K562 (cell line): ENCODE results near the gene UBE2E2. TPM values are rescaled to one million over a fixed set of nuclear protein-coding genes. Genes with fewer than 3 reads are reported as not detected.

Experiments used
- ATAC-seq: fragments of 200-7000 bp; cut with Tn5 transposase; 3 replicates; pipeline ENCODE4 v1.9.1; 2020; ENCODE audit warnings: moderate library complexity
- BruUV-seq: library from RNA; stranded (reverse); fragments of 400-500 nt; replicated peaks from 2 replicates; lab custom pipeline; 2021; lab: Mats Ljungman, UMichigan
- CTCF ChIA-PET: fragments of 300-600 bp; formaldehyde crosslinking; extraction: SDS; loops from one replicate; lab custom pipeline; 2021; ENCODE audit warnings: low intra/inter-chr PET ratio; lab: Yijun Ruan, JAX
- POLR2A ChIA-PET: fragments of 300-600, 350-650 bp; sonication (Branson Sonifier 250); formaldehyde crosslinking; extraction: SDS; loops from one replicate; lab custom pipeline; 2021; ENCODE audit warnings: antibody characterized with exemption, inconsistent platforms; lab: Yijun Ruan, JAX
- DNase-seq, 4 experiments: peaks; one replicate each; pipeline versions ENCODE4 v3.0.0 to v3.0.0-alpha.2; 2011 to 2018; ENCODE audit warnings: low spot score in 3 of 4, mixed read lengths in 3 of 4; ENCODE audit errors: extremely low read depth in 1 of 4
- FAIRE-seq: peaks from 2 replicates; lab custom pipeline; 2011; peaks lifted over from hg19 to GRCh38; lab: Jason Lieb, UNC
- H2AFZ ChIP-seq: 2 replicates; pipeline ENCODE4 v1.6.0; 2011; ENCODE audit warnings: low read depth, low read length, control low read depth, inconsistent platforms
- H3K27ac ChIP-seq: fragments of 200-600 bp; 3 replicates; pipeline ENCODE4 v1.8.0; 2011; ENCODE audit warnings: low read depth, mild to moderate bottlenecking, control low read depth, inconsistent platforms, low read length, moderate library complexity, mixed read lengths; ENCODE audit errors: extremely low read depth
- H3K27me3 ChIP-seq, 2 experiments: fragments of 300-600 bp in 1 of 2; 2 replicates in 1 of 2; 3 replicates in 1 of 2; pipeline versions ENCODE4 v1.6.0 to v1.8.0; 2011; ENCODE audit warnings: inconsistent platforms in 2 of 2, low read length in 2 of 2, mild to moderate bottlenecking in 1 of 2, mixed read lengths in 1 of 2, moderate library complexity in 1 of 2; ENCODE audit not compliant: control insufficient read depth in 2 of 2, insufficient read depth in 2 of 2
- H3K36me3 ChIP-seq: fragments of 300-600 bp; 3 replicates; pipeline ENCODE4 v1.8.0; 2011; ENCODE audit warnings: mild to moderate bottlenecking, low read length, inconsistent platforms; ENCODE audit not compliant: control insufficient read depth, insufficient read depth
- H3K4me1 ChIP-seq, 2 experiments: fragments of 200-600 bp in 1 of 2; replicated peaks in 1 of 2; 2 replicates in 1 of 2; 3 replicates in 1 of 2; pipeline versions ENCODE4 v1.5.1 to v1.8.0; 2011; ENCODE audit warnings: inconsistent platforms in 2 of 2, low read length in 2 of 2, mild to moderate bottlenecking in 1 of 2, mixed read lengths in 1 of 2, moderate library complexity in 1 of 2; ENCODE audit not compliant: control insufficient read depth in 2 of 2, insufficient read depth in 2 of 2
- H3K4me2 ChIP-seq: 2 replicates; pipeline ENCODE4 v1.6.1; 2011; ENCODE audit warnings: low read length, control low read depth, inconsistent platforms, mixed read lengths; ENCODE audit not compliant: insufficient read depth
- H3K4me3 ChIP-seq: fragments of 200-600 bp; sonication (generic), shearing (Covaris generic); 2 replicates; pipeline ENCODE4 v1.5.1; 2016; ENCODE audit warnings: control low read depth, inconsistent platforms
- H3K79me2 ChIP-seq: fragments of 200-600 bp; 3 replicates; pipeline ENCODE4 v1.8.0; 2011; ENCODE audit warnings: low read length, inconsistent platforms; ENCODE audit not compliant: control insufficient read depth, insufficient read depth
- H3K9ac ChIP-seq, 2 experiments: 2 replicates each; pipeline versions ENCODE4 v1.6.0 to v1.6.1; 2011; ENCODE audit warnings: low read depth in 2 of 2, low read length in 2 of 2, control low read depth in 1 of 2, inconsistent platforms in 1 of 2, mild to moderate bottlenecking in 1 of 2, mixed read lengths in 1 of 2; ENCODE audit not compliant: insufficient read depth in 1 of 2
- H3K9me1 ChIP-seq: one replicate; pipeline ENCODE4 v1.6.0; 2011; ENCODE audit warnings: inconsistent platforms, mild to moderate bottlenecking, low read length, moderate library complexity; ENCODE audit not compliant: control insufficient read depth, insufficient read depth
- H3K9me3 ChIP-seq: replicated peaks from 2 replicates; pipeline ENCODE4 v1.5.1; 2011; ENCODE audit warnings: low read depth, low read length, inconsistent platforms; ENCODE audit not compliant: control insufficient read depth, insufficient read depth
- H4K20me1 ChIP-seq: replicated peaks from 2 replicates; pipeline ENCODE4 v1.6.1; 2011; ENCODE audit warnings: low read length, inconsistent platforms, mixed read lengths; ENCODE audit not compliant: control insufficient read depth, insufficient read depth
- ETV6 ChIP-seq, 3 experiments: fragments of 150-350 bp in 1 of 3; sonication (generic) in 1 of 3; formaldehyde crosslinking in 1 of 3; IDR thresholded peaks; 2 replicates each; pipeline versions ENCODE4 v1.6.1 to v1.8.0; 2014 to 2022; ENCODE audit warnings: borderline replicate concordance in 2 of 3, low read depth in 2 of 3, antibody characterized with exemption in 1 of 3, low read length in 1 of 3, mild to moderate bottlenecking in 1 of 3, missing genetic modification reagents in 1 of 3
- ILF3 ChIP-seq: fragments of 450-650 bp; IDR thresholded peaks from 2 replicates; pipeline ENCODE4 v1.6.1; 2018; ENCODE audit warnings: antibody characterized with exemption, mild to moderate bottlenecking, moderate library complexity, borderline replicate concordance
- MEF2A ChIP-seq: IDR thresholded peaks from 2 replicates; pipeline ENCODE4 v1.6.1; 2011; ENCODE audit warnings: low read depth, mild to moderate bottlenecking, low read length, moderate library complexity; ENCODE audit not compliant: control insufficient read depth
- NFXL1 ChIP-seq: fragments of 450-650 bp; formaldehyde crosslinking; IDR thresholded peaks from 2 replicates; pipeline ENCODE4 v1.4.0; 2021; ENCODE audit warnings: mild to moderate bottlenecking
- POLR3G ChIP-seq: IDR thresholded peaks from 2 replicates; pipeline ENCODE4 v1.6.1; 2011; ENCODE audit not compliant: insufficient read length, insufficient replicate concordance; ENCODE audit errors: extremely low read depth
- PTBP1 ChIP-seq: fragments of 200-400 bp; formaldehyde crosslinking; IDR thresholded peaks from 2 replicates; pipeline ENCODE4 v1.6.1; 2017; ENCODE audit warnings: low read depth, low read length
- ZNF124 ChIP-seq: sonication (generic); formaldehyde crosslinking; IDR thresholded peaks from 2 replicates; pipeline ENCODE4 v1.8.1; 2022; ENCODE audit warnings: missing genetic modification reagents
- ZNF316 ChIP-seq: fragments of 450-650 bp; IDR thresholded peaks from 2 replicates; pipeline ENCODE4 v1.6.1; 2016
- WGBS: fragments of 100-300 bp; shearing (Covaris generic); methylation state at CpG from one replicate; pipeline ENCODE4 v1.1.6; 2016; ENCODE audit warnings: low coverage, mixed read lengths; ENCODE audit not compliant: insufficient coverage; ENCODE audit errors: missing lambda C conversion rate; 5-methylcytosine and 5-hydroxymethylcytosine counted together
- in situ Hi-C: fragments of 300-500 bp; cut with MboI; formaldehyde crosslinking; loops from 4 replicates; pipeline ENCODE4 v1.15.0; 2018; ENCODE audit warnings: inconsistent platforms, mixed read lengths
- intact Hi-C: fragments of 100-400 bp; cut with micrococcal nuclease; formaldehyde crosslinking; loops from 2 replicates; pipeline ENCODE4 v1.14.2; 2022
- polyA plus RNA-seq, 8 experiments: library from polyadenylated mRNA; depleted of rRNA in 4 of 8; stranded (reverse) in 5 of 8; unstranded in 3 of 8; fragments of >200 nt; fragmentation: Nextera tagmentation in 2 of 8; fragmentation: Illumina TruSeq in 1 of 8; extraction: Ambion mirVana in 2 of 8; extraction: Trizol in 1 of 8; gene quantifications; 2 replicates each; pipeline versions ENCODE4 v1.2.1 to v1.2.3, GENCODE V29; 2011 to 2014; ENCODE audit warnings: inconsistent platforms in 1 of 8, missing spikeins in 1 of 8
- total RNA-seq, 7 experiments: library from RNA; depleted of rRNA in 6 of 7; stranded (reverse); fragments of >200 nt in 6 of 7; fragmentation: Illumina TruSeq in 2 of 7; extraction: Trizol in 2 of 7; gene quantifications; 2 replicates each; pipeline versions ENCODE4 v1.2.1 to v1.2.3, GENCODE V29; 2011 to 2021; ENCODE audit warnings: low replicate concordance in 1 of 7
- TF ChIP-seq, protein P1 (sequence below), 2 experiments: fragments of 250-450 bp in 1 of 2; fragments of 450-650 bp in 1 of 2; sonication (Bioruptor Pico) in 1 of 2; IDR thresholded peaks; 2 replicates each; pipeline versions ENCODE4 v1.6.1 to v1.8.0; 2016 to 2021; ENCODE audit warnings: mild to moderate bottlenecking in 2 of 2, moderate library complexity in 2 of 2, missing compliant biosample characterization in 1 of 2, missing genetic modification characterization in 1 of 2
- TF ChIP-seq, protein P2 (sequence below): fragments of 250-450 bp; sonication (Bioruptor Pico); IDR thresholded peaks from 2 replicates; pipeline ENCODE4 v1.9.0; 2021; ENCODE audit warnings: mild to moderate bottlenecking
- TF ChIP-seq, protein P3 (sequence below): sonication (generic); formaldehyde crosslinking; IDR thresholded peaks from 2 replicates; pipeline ENCODE4 v1.8.0; 2022; ENCODE audit warnings: missing genetic modification reagents, mild to moderate bottlenecking, borderline replicate concordance
- TF ChIP-seq, protein P4 (sequence below): sonication (generic); formaldehyde crosslinking; IDR thresholded peaks from 2 replicates; pipeline ENCODE4 v1.8.1; 2023; ENCODE audit warnings: mild to moderate bottlenecking, missing genetic modification reagents

UBE2E2 gene
- total and polyA plus RNA-seq, 9 of the 15 experiments (the other 6 are each of a cell fraction or from before 2014, with no cell fraction given) = 0.22 to 5.1 (median 1.9) TPM

DNA sequence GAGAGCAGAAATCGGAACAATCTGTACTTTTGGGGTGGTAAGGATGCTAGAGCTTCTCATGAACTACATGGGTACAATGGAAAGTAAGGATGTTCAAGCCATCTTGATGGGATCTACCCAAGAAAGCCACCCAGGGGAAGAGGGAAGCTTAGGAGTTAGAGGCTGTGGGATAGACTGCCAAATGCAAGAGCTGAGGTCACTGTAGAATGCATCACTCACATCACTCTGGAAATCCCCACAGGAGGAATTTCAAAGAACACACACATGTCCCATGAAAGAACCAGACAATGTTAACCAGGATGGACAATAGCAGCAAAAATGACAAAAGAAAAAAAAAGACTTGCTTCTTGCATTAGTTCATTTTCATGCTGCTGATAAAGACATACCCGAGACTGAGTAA, 32.8 kb upstream of the UBE2E2 start:
- Histone ChIP-seq H3K4me2 (no peak overlapping the region), H3K27me3 (no peaks in the 10 kb centered on the region), H3K4me3 (no peak overlapping the region), H3K79me2 (no peaks in the 10 kb centered on the region), H4K20me1 (no peaks in the 10 kb centered on the region), H3K9me3 (peaks cover 3% of the 10 kb centered on the region), H2AFZ (no peak overlapping the region), H3K9ac (no peak overlapping the region), H3K27ac (no peak overlapping the region), H3K4me1 (no peaks in the 10 kb centered on the region), H3K36me3 (no peaks in the 10 kb centered on the region), H3K9me1 (no peaks in the 10 kb centered on the region)
- ChIA-PET POLR2A (no interaction called here), CTCF (no interaction called here)
- intact Hi-C loops = no loop called here
- no peak for FAIRE-seq
- no peak for ATAC-seq
- in situ Hi-C loops = no loop called here
- TF ChIP-seq PTBP1 (no peak), NFXL1 (CRISPR knock-in tag) (no peak)
- TF ChIP-seq, protein P1, sequence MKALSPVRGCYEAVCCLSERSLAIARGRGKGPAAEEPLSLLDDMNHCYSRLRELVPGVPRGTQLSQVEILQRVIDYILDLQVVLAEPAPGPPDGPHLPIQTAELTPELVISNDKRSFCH (CRISPR knock-in tag; IDR thresholded peaks at IDR 0.05) = no peak
- TF ChIP-seq, protein P1 (tag; IDR thresholded peaks at IDR 0.05) = no peak
- TF ChIP-seq, protein P2, sequence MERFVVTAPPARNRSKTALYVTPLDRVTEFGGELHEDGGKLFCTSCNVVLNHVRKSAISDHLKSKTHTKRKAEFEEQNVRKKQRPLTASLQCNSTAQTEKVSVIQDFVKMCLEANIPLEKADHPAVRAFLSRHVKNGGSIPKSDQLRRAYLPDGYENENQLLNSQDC = no peak
- 5% methylated on average over 2 of the region's 2 CpGs for WGBS
- no peak for DNase-seq
- no TSS peak for BruUV-seq

DNA sequence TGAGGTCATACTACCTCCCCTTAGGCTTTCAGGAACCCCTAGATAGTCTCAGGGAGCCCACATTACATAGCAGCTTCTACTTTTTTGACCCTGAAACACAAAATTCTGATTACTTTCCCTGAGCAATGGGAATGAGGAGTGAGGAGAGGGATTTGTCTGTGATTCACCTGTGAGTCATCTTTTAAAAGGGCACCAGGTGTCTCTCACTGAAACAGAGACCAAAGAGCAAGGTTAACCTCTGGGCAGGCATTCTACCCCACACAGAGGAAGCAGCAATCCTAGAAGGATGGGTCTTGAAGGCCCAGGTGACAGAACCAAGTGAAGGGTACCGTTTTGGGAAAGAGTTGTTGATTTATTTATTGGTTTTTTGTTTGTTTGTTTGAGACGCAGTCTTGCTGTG, 31.1 kb upstream of the UBE2E2 start:
- no peak overlapping the region for H3K9ac ChIP-seq
- H3K27ac ChIP-seq = no peak overlapping the region
- in situ Hi-C loops (no loop called here), intact Hi-C loops (no loop called here)
- ChIA-PET POLR2A (no interaction called here), CTCF (no interaction called here)
- H4K20me1 ChIP-seq = no peaks in the 10 kb centered on the region
- FAIRE-seq (no peak), ATAC-seq (no peak), DNase-seq (no peak)
- H3K4me3 ChIP-seq = no peak overlapping the region
- no TSS peak for BruUV-seq
- 4% methylated on average over 2 of the region's 2 CpGs for WGBS
- no peak overlapping the region for H2AFZ ChIP-seq
- H3K36me3 ChIP-seq = no peaks in the 10 kb centered on the region
- peaks cover 3% of the 10 kb centered on the region for H3K9me3 ChIP-seq
- H3K79me2 ChIP-seq = no peaks in the 10 kb centered on the region
- H3K4me2 ChIP-seq = no peak overlapping the region
- no peaks in the 10 kb centered on the region for H3K9me1 ChIP-seq
- H3K4me1 ChIP-seq = no peaks in the 10 kb centered on the region
- H3K27me3 ChIP-seq = no peaks in the 10 kb centered on the region
- no peak for TF ChIP-seq ILF3
- no peak for TF ChIP-seq ZNF124
- TF ChIP-seq, protein P3, sequence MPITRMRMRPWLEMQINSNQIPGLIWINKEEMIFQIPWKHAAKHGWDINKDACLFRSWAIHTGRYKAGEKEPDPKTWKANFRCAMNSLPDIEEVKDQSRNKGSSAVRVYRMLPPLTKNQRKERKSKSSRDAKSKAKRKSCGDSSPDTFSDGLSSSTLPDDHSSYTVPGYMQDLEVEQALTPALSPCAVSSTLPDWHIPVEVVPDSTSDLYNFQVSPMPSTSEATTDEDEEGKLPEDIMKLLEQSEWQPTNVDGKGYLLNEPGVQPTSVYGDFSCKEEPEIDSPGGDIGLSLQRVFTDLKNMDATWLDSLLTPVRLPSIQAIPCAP (CRISPR knock-in tag) = no peak
- TF ChIP-seq, protein P4, sequence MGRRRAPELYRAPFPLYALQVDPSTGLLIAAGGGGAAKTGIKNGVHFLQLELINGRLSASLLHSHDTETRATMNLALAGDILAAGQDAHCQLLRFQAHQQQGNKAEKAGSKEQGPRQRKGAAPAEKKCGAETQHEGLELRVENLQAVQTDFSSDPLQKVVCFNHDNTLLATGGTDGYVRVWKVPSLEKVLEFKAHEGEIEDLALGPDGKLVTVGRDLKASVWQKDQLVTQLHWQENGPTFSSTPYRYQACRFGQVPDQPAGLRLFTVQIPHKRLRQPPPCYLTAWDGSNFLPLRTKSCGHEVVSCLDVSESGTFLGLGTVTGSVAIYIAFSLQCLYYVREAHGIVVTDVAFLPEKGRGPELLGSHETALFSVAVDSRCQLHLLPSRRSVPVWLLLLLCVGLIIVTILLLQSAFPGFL = no peak
- no peak for TF ChIP-seq ETV6 (IDR thresholded peaks at IDR 0.05; ENCODE audit: borderline replicate concordance in 1 of 2, low read depth in 2 of 2, low read length in 1 of 2)
- no peak for TF ChIP-seq ETV6 (CRISPR knock-in tag; IDR thresholded peaks at IDR 0.05; ENCODE audit: borderline replicate concordance)
- TF ChIP-seq POLR3G = no peak
- no peak for TF ChIP-seq MEF2A
- no peak for TF ChIP-seq ZNF316
